ENCODE results near the gene UBE2D2. TPM values are rescaled to one million over a fixed set of nuclear protein-coding genes. Genes with fewer than 3 reads are reported as not detected.
A peak's percentile ranks its signal among the peaks of the same experiment; 100 is the strongest.

Gene UBE2D2
- total RNA-seq, 2 donors from 2014 or later, result 176 to 190 TPM

GRCh38 chr5:139655727-139656271 lies 94.7 kb downstream of the UBE2D2 start:
- Mint-ChIP-seq H3K27me3 (no peaks in the 10 kb centered on the region), H3K4me3 (peak overlapping the region; percentile 27), H3K9me3 (no peaks in the 10 kb centered on the region), H3K36me3 (no peaks in the 10 kb centered on the region), H3K4me1 (ENCODE audit: low read depth in 2 of 2) (peaks cover 64 to 74% of the 10 kb centered on the region in 2 donors), H3K27ac (peak overlapping the region; percentile 63 to 90)
- no peak for DNase-seq (ENCODE audit: low spot score)
- ATAC-seq, result no peak

GRCh38 chr5:139657363-139658321 lies 96.5 kb downstream of the UBE2D2 start:
- H3K4me1 Mint-ChIP-seq (ENCODE audit: low read depth in 2 of 2), result peaks cover 58 to 69% of the 10 kb centered on the region in 2 donors
- ATAC-seq, result no peak
- peak overlapping the region; percentile 60 for H3K4me3 Mint-ChIP-seq
- H3K9me3 Mint-ChIP-seq, result no peaks in the 10 kb centered on the region
- peak overlapping the region; percentile 82 to 90 for H3K27ac Mint-ChIP-seq
- DNase-seq (ENCODE audit: low spot score), result no peak
- no peaks in the 10 kb centered on the region for H3K27me3 Mint-ChIP-seq
- no peaks in the 10 kb centered on the region for H3K36me3 Mint-ChIP-seq

GRCh38 chr5:139658501-139658927 lies 97.4 kb downstream of the UBE2D2 start:
- Mint-ChIP-seq H3K27ac (peak overlapping the region; percentile 82 to 90), H3K4me3 (peak overlapping the region; percentile 75), H3K4me1 (ENCODE audit: low read depth in 2 of 2) (peaks cover 55 to 68% of the 10 kb centered on the region in 2 donors), H3K9me3 (no peaks in the 10 kb centered on the region), H3K27me3 (no peaks in the 10 kb centered on the region), H3K36me3 (no peaks in the 10 kb centered on the region)
- no peak for DNase-seq (ENCODE audit: low spot score)
- no peak for ATAC-seq

DNA sequence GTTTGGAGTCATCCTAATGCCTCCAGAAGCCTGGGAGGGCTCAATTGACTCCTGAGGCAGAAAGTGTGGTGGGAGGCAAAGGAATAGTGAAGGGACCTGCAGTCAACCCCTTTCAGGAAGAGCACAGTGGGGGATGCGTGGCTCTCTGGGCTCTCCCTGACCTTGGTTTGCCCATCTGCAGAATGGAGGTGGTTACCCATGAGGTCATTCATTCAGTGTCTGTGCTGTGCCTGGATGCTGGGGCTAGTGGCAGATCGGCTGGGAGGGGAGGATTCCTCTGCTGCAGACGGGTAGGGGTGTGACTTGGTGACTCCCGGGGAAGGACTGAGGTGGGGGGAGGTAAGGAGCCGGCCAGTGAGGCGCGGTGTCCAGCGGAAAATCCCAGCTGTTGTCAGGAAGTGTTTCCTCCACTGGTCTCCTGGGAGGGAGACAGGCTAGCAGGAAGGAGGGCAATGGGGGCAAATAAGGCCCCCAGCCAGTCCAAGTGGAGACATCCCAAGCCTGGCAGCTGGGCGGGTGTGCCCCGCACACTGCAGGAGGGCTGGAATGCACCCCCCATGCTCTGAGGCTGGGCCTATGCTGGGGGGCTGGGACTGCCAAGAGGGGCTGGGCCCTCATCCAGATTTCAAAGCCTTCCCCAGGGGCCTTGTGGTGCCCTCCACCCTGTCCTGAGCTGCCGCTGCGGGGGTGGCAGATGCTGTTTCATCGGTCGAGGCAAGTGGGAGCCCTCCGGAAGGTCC lies 98.0 kb downstream of the UBE2D2 start:
- H3K36me3 Mint-ChIP-seq, result no peaks in the 10 kb centered on the region
- H3K27ac Mint-ChIP-seq, result peak overlapping the region; percentile 82 to 90
- H3K9me3 Mint-ChIP-seq, result no peaks in the 10 kb centered on the region
- H3K4me3 Mint-ChIP-seq, result peak overlapping the region; percentile 75
- no peak for DNase-seq (ENCODE audit: low spot score)
- ATAC-seq, result peak; percentile 3 to 41
- H3K4me1 Mint-ChIP-seq (ENCODE audit: low read depth in 2 of 2), result peaks cover 52 to 64% of the 10 kb centered on the region in 2 donors
- no peaks in the 10 kb centered on the region for H3K27me3 Mint-ChIP-seq

GRCh38 chr5:139659695-139660101 lies 98.6 kb downstream of the UBE2D2 start:
- Mint-ChIP-seq H3K4me1 (ENCODE audit: low read depth in 2 of 2) (peaks cover 52 to 64% of the 10 kb centered on the region in 2 donors), H3K27ac (peak overlapping the region; percentile 51 to 86), H3K9me3 (no peaks in the 10 kb centered on the region), H3K4me3 (peak overlapping the region; percentile 20), H3K27me3 (no peaks in the 10 kb centered on the region), H3K36me3 (no peaks in the 10 kb centered on the region)
- DNase-seq (ENCODE audit: low spot score) (no peak), ATAC-seq (no peak)

GRCh38 chr5:139660105-139660922 lies 99.2 kb downstream of the UBE2D2 start:
- peak overlapping the region; percentile 51 to 86 for H3K27ac Mint-ChIP-seq
- peak overlapping the region; percentile 20 for H3K4me3 Mint-ChIP-seq
- H3K27me3 Mint-ChIP-seq, result no peaks in the 10 kb centered on the region
- H3K4me1 Mint-ChIP-seq (ENCODE audit: low read depth in 2 of 2), result peaks cover 49 to 64% of the 10 kb centered on the region in 2 donors
- ATAC-seq (no peak), DNase-seq (ENCODE audit: low spot score) (no peak)
- H3K36me3 Mint-ChIP-seq, result no peaks in the 10 kb centered on the region
- no peaks in the 10 kb centered on the region for H3K9me3 Mint-ChIP-seq

GRCh38 chr5:139660923-139661814 lies 100.0 kb downstream of the UBE2D2 start:
- DNase-seq (ENCODE audit: low spot score) (peak; percentile 87), ATAC-seq (peak; percentile 87 to 88)
- no peaks in the 10 kb centered on the region for H3K27me3 Mint-ChIP-seq
- no peaks in the 10 kb centered on the region for H3K9me3 Mint-ChIP-seq
- H3K4me3 Mint-ChIP-seq, result peak overlapping the region; percentile 63
- H3K36me3 Mint-ChIP-seq, result no peaks in the 10 kb centered on the region
- H3K4me1 Mint-ChIP-seq (ENCODE audit: low read depth in 2 of 2), result peaks cover 41 to 62% of the 10 kb centered on the region in 2 donors
- peak overlapping the region; percentile 76 to 92 for H3K27ac Mint-ChIP-seq

DNA sequence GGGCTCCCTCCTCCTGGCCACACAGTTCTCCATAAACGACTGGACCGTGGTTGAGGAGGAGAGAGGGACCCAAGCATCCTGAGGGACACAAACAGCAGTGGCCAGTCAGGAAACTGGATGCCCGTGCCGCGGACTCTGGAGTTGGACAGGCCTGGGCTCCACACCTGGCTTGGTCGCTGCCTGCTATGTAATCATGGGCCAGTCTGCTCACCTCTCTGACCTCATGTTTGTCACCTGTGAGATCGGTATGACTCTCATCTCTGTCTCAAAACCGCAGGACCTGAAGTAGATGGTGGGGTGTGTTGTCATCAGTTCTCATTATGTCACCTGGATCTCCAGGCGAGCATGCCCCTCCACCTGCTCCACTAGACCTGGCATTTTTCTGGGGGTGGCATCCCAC lies 101.5 kb downstream of the UBE2D2 start:
- no peaks in the 10 kb centered on the region for H3K27me3 Mint-ChIP-seq
- DNase-seq (ENCODE audit: low spot score), result no peak
- H3K4me1 Mint-ChIP-seq (ENCODE audit: low read depth in 2 of 2), result peaks cover 41 to 63% of the 10 kb centered on the region in 2 donors
- no peaks in the 10 kb centered on the region for H3K36me3 Mint-ChIP-seq
- H3K27ac Mint-ChIP-seq, result peak overlapping the region; percentile 76 to 92
- H3K9me3 Mint-ChIP-seq, result no peaks in the 10 kb centered on the region
- no peak for ATAC-seq
- H3K4me3 Mint-ChIP-seq, result peak overlapping the region; percentile 22

DNA sequence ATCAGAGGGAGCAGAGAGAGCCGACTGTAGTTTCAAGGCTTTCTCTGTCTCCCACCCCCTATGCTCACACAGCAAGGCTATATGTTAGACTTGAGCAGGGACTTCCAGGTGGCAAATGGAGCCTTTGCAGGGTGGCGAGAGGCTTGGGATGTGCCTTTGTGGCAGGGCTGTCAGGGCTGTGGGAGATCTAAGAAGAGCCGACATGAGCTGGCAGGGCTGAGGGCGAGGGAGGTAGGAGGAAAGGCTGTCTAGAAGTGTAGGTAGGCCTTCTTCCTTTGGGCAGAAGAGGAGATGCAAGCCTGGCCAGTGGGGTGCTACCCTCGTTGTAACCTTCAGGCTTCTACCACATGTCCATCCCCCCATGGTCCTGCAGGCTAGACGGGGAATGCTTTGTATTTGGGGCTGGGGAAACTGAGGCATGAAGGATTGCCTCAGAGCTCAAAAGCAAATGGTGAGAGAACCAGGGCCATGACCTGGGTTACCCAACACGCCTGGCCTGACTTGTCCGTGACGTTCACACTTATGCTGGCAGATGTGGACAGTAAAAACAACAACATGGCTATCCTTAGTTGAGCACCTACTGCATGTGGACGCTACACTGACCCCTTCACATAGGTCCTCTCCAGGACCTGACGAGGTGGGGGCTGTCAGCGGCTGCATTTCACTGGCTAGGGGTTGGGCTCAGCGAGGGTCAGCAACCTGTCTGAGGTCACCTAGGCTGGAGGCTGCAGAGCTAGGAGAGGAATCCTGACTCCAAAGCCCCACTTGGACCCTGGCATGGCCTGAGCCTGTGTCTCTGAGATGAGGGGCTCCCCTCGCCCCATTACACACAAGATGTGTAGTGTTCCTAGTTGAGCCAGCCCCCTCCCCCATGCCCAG lies 102.3 kb downstream of the UBE2D2 start:
- Mint-ChIP-seq H3K27me3 (no peaks in the 10 kb centered on the region), H3K4me3 (peak overlapping the region; percentile 13), H3K4me1 (ENCODE audit: low read depth in 2 of 2) (peaks cover 33 to 60% of the 10 kb centered on the region in 2 donors), H3K27ac (peak overlapping the region; percentile 76 to 92), H3K36me3 (no peaks in the 10 kb centered on the region), H3K9me3 (no peaks in the 10 kb centered on the region)
- ATAC-seq, result no peak
- no peak for DNase-seq (ENCODE audit: low spot score)

DNA sequence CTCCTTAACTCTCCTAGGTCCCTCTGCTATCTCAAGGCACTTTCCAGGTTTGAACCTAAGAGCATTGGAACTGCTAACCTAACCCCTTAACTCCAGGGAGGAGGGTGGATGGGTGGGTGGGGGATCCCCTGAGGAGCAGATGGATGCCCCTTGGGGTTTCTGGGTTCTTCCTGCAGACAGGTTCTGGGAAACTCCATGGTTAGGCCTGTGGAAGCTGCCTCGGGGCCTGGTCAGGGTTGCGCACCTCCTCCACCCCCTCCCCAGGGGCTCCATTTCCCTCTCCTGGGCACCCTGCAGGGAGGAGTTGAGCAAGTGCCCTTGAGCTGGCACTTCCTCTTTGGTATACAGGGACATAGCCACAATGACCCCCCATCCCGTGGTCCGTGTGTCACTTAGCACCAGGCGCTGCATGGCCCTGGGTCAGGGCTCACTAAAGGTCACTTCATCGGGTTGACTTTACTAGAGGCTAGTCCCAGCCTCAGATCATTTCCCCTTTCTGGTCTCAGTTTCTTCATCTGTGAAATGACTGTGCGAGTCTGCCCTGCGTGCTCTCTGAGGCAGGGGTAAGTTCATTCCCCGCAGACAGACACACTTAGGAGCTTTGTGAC lies 103.1 kb downstream of the UBE2D2 start:
- Mint-ChIP-seq H3K27ac (peak overlapping the region in 1 of 2 donors; percentile 92), H3K27me3 (no peaks in the 10 kb centered on the region), H3K4me3 (peak overlapping the region; percentile 47), H3K9me3 (no peaks in the 10 kb centered on the region), H3K36me3 (no peaks in the 10 kb centered on the region), H3K4me1 (ENCODE audit: low read depth in 2 of 2) (peaks cover 34 to 58% of the 10 kb centered on the region in 2 donors)
- DNase-seq (ENCODE audit: low spot score) (no peak), ATAC-seq (peak; percentile 43 to 56)

DNA sequence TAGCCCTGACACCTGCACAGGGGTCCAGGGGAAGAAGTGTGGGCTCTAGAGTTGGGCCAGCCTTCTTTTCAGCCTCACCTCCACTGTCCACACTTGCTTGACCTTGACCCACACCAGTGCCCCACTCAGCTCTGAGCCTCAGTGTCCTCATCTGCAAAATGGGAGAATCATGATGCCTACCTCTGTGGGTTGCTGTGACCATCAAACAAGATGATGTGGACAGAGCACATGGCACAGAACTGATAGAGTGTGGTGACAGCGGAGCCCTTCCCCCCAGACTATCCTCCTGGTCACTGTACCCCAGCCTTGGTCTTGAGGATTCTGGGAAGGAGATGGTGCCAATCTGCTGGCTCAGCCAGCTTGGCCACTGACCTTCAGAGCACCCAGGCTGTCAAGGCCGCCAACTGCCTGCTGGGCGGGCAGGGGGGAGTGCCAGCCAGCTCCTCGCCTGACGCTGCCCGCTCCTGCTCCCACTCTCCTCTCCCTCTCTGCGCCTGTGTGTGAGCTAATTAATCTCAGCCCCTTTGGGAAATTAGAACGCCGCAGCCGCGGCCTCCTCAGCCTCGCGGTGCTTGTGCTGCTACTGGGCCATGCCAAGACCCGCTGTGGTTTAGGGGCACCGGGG lies 103.7 kb downstream of the UBE2D2 start:
- DNase-seq (ENCODE audit: low spot score) (no peak), ATAC-seq (no peak)
- Mint-ChIP-seq H3K27me3 (no peaks in the 10 kb centered on the region), H3K9me3 (no peaks in the 10 kb centered on the region), H3K4me1 (ENCODE audit: low read depth in 2 of 2) (peaks cover 40 to 62% of the 10 kb centered on the region in 2 donors), H3K36me3 (no peaks in the 10 kb centered on the region), H3K27ac (peak overlapping the region in 1 of 2 donors; percentile 92), H3K4me3 (peak overlapping the region; percentile 47)

Measured in natural killer cell treated with Interleukin-12 subunit alpha and Interleukin-12 subunit beta and Interleukin-15 and Interleukin-18, amount 100 ng/mL, for 72 hours (primary cell).